Caki2 (cell line): ENCODE measurements around the gene EPO. TPM values are rescaled to one million over a fixed set of nuclear protein-coding genes. Genes with fewer than 3 reads are reported as not detected.
"Not testable (repeated sequence)": the region's sequence is repeated elsewhere in the genome, so short reads cannot be mapped to it uniquely, and the experiment has no call there.

Experiments
- DNase-seq: peaks from one replicate; pipeline ENCODE4 v3.0.0-alpha.2; 2015; ENCODE audit warnings: low read depth
- in situ Hi-C: cut with HindIII; loops from 2 replicates; pipeline ENCODE4 v1.10.0; 2016; ENCODE audit warnings: low sequenced_read_pairs, low pct_unique_long_range_greater_than_20kb, mixed read lengths
- total RNA-seq: library from RNA; depleted of rRNA; stranded (reverse); fragments of >200 nt; shearing (Covaris generic); gene quantifications from 2 replicates; pipeline ENCODE4 v1.2.3, GENCODE V29; 2014; ENCODE audit warnings: low replicate concordance

Gene EPO
- total RNA-seq, 1 experiment from 2014 or later = not detected

DNA sequence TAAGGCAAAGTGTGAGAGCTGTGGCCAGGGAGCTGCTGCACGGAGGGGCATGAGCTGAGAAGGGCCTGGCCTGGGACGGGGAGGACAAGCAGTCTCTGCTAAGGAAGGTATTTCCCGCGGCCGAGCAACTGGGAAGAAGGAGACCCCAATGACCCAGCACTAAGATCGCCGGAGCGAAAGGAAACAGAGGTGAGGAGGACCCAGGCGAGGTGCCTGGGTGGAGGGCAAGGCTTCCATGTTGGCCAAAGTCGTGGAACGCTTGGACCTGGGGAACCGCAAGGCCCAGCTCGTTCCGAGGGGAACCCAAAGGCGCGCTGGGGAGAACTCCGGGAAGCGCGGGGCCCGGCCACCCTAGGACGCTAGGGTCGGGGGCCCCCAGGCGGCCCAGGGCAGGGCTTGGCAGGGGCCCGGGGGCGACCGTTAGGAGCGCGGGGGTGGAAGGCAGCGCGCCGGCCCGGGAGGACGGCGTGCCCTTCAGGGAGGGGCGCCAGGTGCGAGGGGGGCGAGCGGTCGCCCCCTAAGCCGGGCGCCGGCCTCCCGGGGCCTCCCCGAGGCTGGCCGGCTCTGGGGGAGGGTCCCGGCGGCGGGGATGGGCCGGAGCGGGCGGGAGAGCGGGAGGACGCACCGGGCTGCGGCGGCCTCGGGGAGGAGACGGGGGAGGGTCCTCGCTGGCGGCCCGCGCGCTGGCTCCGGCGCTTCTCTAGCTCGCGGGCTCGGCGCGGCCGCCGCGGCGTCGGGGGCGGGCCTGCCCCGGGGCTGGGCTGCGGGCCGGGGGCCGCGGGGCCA, 26.8 kb upstream of the EPO start:
- in situ Hi-C loops = no loop called here
- no peak for DNase-seq

DNA sequence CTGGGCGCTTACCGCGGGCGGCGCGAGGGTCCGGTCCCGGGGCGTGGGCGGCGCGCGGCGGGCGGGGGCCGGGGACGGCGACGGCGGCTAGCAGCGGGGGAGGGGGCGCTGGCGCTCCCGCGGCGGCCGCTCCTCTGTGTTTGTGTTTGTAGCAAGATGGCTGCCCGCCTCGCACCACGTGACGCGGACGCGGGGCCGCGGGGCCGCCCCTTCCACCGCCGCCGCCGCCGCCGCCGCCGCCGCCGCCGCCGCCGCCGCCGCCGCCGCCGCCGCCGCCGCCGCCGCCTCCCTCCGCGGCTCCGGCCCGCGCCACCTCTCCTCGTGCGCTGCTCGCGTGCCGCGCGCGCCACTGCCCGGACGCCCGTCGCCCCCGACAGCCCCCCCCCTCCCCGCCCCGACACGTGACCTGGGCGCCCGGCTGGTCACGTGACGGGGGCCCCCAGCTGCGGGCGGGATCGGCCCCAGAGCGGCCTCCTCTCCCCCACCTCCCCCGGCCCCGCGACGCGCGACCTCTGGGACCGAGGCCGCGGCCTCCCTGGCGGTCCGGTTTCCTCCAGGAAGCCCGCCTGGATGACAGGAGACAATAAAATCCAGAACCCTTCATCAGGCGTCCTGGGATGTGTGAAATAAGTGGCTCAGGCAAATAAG, 26.0 kb upstream of the EPO start, which contains the start of gene GIGYF1:
Gene GIGYF1 (minus strand): TSS at position 153 of the 648 bp plus-strand sequence. CDS start 6,012 bp downstream, outside the sequence.
- in situ Hi-C loops = no loop called here
- DNase-seq = no peak

DNA sequence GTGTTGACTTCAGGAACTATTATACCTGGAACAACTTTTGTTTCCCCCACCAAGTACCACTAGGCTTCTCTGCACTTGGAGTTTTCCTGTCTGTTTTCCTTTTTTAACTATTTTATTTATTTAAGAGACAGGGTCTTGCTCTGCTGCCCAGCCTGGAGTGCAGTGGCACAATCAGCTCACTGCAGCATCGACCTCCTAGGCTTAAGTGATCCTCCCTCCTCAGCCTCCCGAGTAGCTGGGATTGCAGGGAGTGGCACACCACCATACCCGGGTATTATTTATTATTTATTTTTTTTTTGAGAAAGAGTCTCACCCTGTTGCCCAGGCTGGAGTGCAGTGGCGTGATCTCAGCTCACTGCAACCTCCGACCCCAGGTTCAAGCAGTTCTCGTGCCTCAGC, 24.1 kb upstream of the EPO start:
- in situ Hi-C loops = no loop called here
- DNase-seq = no peak

DNA sequence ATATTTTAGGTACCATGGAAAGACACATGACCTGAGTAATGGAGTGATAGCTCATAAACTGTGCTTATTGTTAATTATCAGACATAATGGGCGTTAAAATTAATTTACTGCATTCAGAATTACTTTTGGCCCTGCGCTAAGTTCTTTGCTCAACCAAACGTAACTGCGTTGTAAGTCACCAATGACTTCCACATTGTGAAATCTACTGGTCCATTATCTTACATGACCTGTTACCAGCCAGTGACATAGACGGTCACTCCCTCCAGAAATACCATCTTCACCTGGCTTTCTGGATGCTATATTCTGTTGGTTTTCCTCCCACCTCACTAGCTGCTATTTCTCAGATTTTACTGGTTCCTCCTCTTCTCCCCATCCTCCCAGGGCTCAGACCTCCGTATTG, 21.2 kb upstream of the EPO start:
- no peak for DNase-seq
- in situ Hi-C loops = no loop called here

DNA sequence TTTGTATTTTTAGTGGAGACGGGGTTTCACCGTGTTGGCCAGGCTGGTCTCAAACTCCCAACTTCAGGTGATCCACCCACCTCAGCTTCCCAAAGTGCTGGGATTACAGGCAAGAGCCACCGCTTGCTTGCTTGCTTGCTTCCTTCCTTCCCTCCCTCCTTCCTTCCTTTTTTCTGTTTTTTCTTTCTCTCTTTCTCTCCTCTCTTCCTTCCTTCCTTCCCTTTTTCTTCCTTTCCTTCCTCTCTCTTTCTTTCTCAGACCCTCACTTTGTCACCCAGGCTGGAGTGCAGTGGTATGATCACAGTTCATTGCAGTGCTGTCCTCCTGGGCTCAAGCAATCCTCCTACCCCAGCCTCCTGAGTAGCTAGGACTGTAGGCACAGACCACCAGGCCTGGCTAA, 19.2 kb upstream of the EPO start:
- in situ Hi-C loops = not testable (repeated sequence)

DNA sequence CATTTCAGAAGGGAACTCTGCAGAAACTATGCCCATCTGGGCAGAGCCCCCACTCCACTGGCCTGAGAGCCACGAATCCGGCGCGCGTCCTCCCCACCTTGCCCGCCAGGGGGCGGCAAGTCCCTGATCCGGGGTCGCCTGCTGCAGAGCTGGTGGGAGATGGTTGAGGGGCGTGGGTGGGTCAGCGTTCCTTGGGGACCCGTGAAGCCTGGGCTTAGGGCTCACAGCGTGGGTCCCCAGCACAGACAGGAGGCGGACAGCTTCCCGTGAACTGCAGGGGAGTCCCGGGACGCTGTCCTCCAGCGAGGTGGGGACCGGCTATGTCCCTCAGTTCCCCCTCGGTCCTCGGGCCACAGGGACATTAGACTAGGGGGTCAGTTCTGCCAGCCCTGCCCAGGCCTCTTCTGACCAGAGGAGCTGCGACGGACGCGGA, 14.9 kb upstream of the EPO start:
- in situ Hi-C loops = no loop called here
- no peak for DNase-seq

More for the DNA sequence above, 19.2 kb upstream of the EPO start:
- DNase-seq = not testable (repeated sequence)

DNA sequence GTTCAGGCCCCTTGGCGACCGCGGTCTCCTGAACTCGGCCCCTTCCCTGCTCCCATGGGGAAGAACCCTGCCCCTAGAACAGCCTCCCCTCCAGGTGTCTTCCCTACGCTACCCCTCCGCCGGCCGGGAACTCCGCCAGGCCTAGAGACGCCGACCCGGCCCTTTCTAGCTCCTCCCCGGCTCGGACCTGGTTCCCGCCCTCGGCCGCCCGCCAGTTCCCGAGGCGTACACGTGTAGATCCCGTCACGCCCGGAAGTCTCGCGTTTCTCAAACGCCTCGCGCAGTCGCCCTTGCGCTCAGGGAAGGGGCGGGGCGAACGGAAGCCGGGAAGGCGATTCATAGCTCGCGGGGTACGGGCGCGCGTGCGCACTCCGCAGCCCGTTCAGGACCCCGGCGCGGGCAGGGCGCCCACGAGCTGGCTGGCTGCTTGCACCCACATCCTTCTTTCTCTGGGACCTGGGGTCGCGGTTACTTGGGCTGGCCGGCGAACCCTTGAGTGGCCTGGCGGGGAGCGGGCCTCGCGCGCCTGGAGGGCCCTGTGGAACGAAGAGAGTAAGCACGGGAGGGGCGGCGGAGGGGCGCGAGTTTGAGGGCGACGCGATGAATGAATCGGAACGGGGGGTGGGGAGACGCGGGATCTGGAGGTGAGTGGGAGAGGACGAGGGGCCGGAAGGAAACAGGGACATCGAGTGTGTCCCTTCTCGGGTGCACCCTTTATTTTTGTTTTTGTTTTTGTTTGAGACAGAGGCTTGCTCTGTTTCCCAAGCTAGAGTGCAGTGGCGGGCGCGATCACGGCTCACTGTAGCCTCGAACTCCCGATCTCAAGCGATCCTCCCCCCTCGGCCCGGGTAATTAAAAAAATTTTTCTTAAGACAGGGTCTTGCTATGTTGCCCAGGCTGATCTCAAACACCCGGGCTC, 14.3 kb upstream of the EPO start, which contains the start of gene POP7:
Gene POP7 (plus strand): TSS at position 369 of the 919 bp plus-strand sequence. CDS start 710 bp downstream, outside the sequence.
- in situ Hi-C loops = no loop called here
- peak; percentile 95 for DNase-seq

DNA sequence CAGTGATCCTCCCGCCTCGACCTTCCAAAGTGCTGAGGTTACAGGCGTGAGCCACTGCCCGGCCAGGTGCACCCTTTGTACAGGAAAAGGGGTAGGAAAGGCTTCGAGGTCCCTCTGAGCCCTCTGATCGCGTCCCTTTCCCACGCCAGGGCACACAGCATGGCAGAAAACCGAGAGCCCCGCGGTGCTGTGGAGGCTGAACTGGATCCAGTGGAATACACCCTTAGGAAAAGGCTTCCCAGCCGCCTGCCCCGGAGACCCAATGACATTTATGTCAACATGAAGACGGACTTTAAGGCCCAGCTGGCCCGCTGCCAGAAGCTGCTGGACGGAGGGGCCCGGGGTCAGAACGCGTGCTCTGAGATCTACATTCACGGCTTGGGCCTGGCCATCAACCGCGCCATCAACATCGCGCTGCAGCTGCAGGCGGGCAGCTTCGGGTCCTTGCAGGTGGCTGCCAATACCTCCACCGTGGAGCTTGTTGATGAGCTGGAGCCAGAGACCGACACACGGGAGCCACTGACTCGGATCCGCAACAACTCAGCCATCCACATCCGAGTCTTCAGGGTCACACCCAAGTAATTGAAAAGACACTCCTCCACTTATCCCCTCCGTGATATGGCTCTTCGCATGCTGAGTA, 13.5 kb upstream of the EPO start:
- in situ Hi-C loops = no loop called here
- DNase-seq = no peak

DNA sequence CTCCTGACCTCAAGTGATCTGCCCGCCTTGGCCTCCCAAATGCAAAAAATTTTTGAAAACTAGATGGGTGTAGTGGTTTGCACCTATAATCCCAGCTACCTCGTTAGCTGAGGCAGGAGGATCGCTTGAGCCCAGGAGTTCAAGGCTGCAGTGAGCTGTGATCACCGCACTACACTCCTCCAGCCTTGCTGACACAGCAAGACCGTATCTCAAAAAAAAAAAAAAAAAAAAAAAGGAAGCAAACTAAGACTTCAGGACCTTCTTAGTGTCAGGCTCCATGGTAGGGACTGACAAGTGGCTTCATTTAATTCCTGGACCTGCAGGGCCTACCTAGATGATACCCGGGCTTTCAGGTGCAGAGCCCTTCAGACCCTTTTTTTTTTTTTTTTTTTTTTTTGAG, 11.9 kb upstream of the EPO start:
- DNase-seq = no peak
- in situ Hi-C loops = no loop called here

DNA sequence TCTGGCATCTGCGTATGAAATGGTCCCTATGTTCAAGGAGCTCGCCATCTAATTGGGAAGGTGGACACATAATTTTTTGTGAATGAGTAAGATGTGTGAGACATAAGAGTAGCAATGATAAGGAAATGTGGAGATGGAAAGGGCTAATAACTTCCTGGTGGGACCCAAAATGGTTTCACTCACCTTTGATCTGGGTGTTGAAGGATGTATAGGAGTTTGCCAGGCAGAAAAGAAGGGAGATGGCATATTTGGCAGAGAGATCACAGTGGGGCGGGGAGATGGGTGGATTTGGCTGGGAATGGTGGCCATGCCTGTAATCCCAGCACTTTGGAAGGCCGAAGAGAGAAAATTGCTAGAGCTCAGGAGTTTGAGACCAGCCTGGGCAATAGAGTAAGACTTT, 9.8 kb upstream of the EPO start:
- in situ Hi-C loops = no loop called here
- DNase-seq = no peak

DNA sequence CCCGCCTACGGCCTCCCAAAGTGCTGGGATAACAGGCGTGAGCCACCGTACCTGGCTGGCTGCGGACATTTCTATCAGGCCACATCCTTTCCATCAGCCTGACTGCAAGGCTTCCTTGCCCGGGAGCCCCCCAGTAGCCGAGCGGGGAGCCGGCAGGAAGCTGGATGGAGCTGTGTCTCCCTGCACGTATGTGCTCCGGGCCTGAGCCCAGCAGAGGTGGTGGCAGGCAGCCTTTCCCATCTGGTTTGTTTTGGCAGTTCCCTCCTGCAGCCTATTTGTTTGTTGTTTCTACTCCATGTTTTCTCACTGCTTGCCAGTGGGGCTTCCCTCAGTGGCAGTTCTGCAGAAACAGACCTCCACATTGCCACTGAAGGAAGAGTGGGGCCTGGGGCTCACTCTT, 8.9 kb upstream of the EPO start:
- no peak for DNase-seq
- in situ Hi-C loops = no loop called here

DNA sequence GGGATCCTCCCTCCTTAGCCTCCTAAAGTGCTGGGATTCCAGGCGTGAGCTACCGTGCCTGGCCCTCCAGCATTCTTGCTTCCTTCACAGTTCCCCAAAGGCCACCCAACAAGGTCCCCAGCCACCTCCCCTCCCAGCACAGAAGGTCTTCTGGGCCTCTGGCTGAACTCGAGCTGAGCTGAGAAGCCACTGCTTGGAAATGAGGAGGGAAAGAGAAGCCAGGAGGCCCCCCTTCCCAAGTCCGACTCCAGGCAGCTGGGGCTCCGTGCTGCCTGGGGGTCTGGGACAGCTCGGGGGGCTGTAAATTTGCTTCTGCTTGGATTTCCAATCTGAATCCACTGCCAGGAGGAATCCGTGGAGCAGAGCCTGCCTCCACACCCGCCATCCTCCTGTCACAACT, 5.5 kb upstream of the EPO start:
- no peak for DNase-seq
- in situ Hi-C loops = no loop called here

DNA sequence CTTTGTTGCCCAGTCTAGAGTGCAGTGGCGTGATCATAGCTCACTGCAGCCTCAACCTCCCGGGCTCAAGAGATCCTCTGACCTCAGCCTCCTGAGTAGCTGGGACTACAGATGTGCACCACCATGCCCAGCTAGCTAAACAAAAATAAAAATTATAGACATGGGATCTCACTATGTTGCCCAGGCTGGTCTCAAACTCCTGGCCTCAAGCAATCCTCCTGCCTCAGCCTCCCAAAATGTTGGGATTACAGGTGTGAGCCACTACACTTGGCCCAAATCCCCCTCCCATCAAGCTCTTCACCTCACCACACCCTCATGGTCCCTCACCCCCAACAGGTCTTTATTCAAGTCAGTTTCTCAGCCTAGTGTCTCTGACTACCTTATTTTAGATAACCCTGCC, 3.2 kb upstream of the EPO start:
- in situ Hi-C loops, DNase-seq: not testable (repeated sequence)

DNA sequence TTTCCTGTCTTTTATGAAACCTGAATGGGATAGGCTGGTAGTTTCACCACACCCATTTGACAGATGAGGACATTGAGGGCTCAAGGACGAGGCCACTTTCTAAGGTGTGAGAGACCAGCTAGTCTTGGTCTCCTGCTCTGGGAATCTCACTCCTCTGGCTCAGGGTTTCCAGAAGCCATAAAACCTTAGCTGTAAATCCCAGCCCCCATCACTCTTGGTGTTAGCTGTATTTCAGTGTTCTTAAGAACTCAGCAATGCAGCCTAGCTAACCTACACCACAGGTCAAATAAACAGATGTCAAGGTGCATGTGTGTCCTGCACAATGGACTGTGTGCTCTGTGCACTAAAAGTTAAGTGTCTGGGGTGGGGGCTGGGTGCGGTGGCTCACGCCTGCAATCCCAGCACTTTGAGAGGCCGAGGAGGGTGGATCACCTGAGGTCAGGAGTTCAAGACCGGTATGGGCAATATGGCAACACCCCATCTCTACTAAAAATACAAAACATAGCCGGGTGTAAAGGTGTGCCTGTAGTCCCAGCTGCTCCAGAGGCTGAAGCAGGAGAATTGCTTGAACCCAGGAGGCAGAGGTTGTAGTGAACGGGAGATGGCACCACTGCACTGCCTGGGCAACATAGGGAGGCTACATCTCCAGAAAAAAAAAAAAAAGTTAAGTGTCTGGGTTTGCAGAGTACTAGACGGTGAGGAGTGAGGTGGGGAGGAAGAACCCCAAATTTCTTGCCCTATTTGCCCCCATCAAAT, 567 bp upstream of the EPO start:
- DNase-seq = no peak
- in situ Hi-C loops = no loop called here

DNA sequence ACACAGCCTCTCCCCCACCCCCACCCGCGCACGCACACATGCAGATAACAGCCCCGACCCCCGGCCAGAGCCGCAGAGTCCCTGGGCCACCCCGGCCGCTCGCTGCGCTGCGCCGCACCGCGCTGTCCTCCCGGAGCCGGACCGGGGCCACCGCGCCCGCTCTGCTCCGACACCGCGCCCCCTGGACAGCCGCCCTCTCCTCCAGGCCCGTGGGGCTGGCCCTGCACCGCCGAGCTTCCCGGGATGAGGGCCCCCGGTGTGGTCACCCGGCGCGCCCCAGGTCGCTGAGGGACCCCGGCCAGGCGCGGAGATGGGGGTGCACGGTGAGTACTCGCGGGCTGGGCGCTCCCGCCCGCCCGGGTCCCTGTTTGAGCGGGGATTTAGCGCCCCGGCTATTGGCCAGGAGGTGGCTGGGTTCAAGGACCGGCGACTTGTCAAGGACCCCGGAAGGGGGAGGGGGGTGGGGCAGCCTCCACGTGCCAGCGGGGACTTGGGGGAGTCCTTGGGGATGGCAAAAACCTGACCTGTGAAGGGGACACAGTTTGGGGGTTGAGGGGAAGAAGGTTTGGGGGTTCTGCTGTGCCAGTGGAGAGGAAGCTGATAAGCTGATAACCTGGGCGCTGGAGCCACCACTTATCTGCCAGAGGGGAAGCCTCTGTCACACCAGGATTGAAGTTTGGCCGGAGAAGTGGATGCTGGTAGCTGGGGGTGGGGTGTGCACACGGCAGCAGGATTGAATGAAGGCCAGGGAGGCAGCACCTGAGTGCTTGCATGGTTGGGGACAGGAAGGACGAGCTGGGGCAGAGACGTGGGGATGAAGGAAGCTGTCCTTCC, 620 bp downstream of the EPO start:
- no peak for DNase-seq
- in situ Hi-C loops = no loop called here

DNA sequence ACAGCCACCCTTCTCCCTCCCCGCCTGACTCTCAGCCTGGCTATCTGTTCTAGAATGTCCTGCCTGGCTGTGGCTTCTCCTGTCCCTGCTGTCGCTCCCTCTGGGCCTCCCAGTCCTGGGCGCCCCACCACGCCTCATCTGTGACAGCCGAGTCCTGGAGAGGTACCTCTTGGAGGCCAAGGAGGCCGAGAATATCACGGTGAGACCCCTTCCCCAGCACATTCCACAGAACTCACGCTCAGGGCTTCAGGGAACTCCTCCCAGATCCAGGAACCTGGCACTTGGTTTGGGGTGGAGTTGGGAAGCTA, 1.2 kb downstream of the EPO start:
- in situ Hi-C loops = no loop called here

More for the DNA sequence above, 1.2 kb downstream of the EPO start:
- DNase-seq = no peak
